K562 (cell line): Measurements from ENCODE around the gene FBXL4.

Experiments
- FOXJ3 ChIP-seq: sonication (generic); formaldehyde crosslinking; IDR thresholded peaks from 2 replicates; pipeline ENCODE4 v1.4.0; 2020; ENCODE audit warnings: mild to moderate bottlenecking, missing genetic modification reagents
- GTF2F1 ChIP-seq: IDR thresholded peaks from 2 replicates; pipeline ENCODE4 v1.6.1; 2011; ENCODE audit warnings: low read depth, low read length, improper control_type of control experiment
- L3MBTL2 ChIP-seq: fragments of 450-650 bp; IDR thresholded peaks from 2 replicates; pipeline ENCODE4 v1.6.1; 2016; ENCODE audit warnings: mild to moderate bottlenecking, moderate library complexity
- SP2 ChIP-seq: IDR thresholded peaks from 2 replicates; pipeline ENCODE4 v1.6.1; 2011; ENCODE audit warnings: mild to moderate bottlenecking, low read depth, low read length, moderate library complexity; ENCODE audit not compliant: poor library complexity, severe bottlenecking; ENCODE audit errors: extremely low read depth
- TCF7L2 ChIP-seq: fragments of 150-350 bp; IDR thresholded peaks from 2 replicates; pipeline ENCODE4 v1.6.1; 2016; ENCODE audit warnings: low read depth, mild to moderate bottlenecking, low read length, moderate library complexity
- U2AF2 ChIP-seq: fragments of 200-400 bp; formaldehyde crosslinking; optimal IDR thresholded peaks from 2 replicates; pipeline ENCODE3; 2017; ENCODE audit warnings: low read depth, mild to moderate bottlenecking, low read length
- ZZZ3 ChIP-seq: fragments of 450-650 bp; IDR thresholded peaks from 2 replicates; pipeline ENCODE4 v1.6.1; 2016; ENCODE audit warnings: antibody characterized with exemption, mild to moderate bottlenecking, moderate library complexity

- TF ChIP-seq TCF7L2 (no peak), GTF2F1 (no peak), ZZZ3 (no peak), U2AF2 (no peak), SP2 (no peak), L3MBTL2 (no peak), FOXJ3 (CRISPR knock-in tag) (no peak)
Observed at GRCh38 chr6:98995116-98995515, 47.4 kb upstream of the FBXL4 start.
